Neural cell (in vitro differentiated cells): ENCODE results near the gene SLMAP. TPM values are rescaled to one million over a fixed set of nuclear protein-coding genes. Genes with fewer than 3 reads are reported as not detected.

ENCODE experiments used
- H2AFZ ChIP-seq: fragments of 200-600, 300-800 bp; sonication (generic), shearing (Covaris generic); 2 replicates; pipeline ENCODE4 v1.6.0; 2014; ENCODE audit warnings: low read depth, mild to moderate bottlenecking, antibody characterized with exemption, low read length, moderate library complexity
- H3F3A ChIP-seq: fragments of 200-600 bp; shearing (Covaris generic); 2 replicates; pipeline ENCODE4 v1.6.1; 2016; ENCODE audit warnings: mild to moderate bottlenecking, moderate library complexity, mixed read lengths, antibody characterized with exemption, low read length; ENCODE audit not compliant: insufficient read depth, poor library complexity, severe bottlenecking
- H3K27ac ChIP-seq: fragments of 200-600, 300-800 bp; sonication (generic), shearing (Covaris generic); 2 replicates; pipeline ENCODE4 v1.5.1; 2014; ENCODE audit warnings: mild to moderate bottlenecking, low read length, moderate library complexity
- H3K27me3 ChIP-seq: fragments of 300-800, 200-600 bp; sonication (generic), shearing (Covaris generic); 2 replicates; pipeline ENCODE4 v1.6.0; 2014; ENCODE audit warnings: mild to moderate bottlenecking, low read depth, low read length, moderate library complexity; ENCODE audit not compliant: insufficient read depth
- H3K36me3 ChIP-seq: fragments of 300-800, 200-600 bp; sonication (generic), shearing (Covaris generic); 2 replicates; pipeline ENCODE4 v1.5.1; 2014; ENCODE audit warnings: mild to moderate bottlenecking, antibody characterized with exemption, low read length, moderate library complexity; ENCODE audit not compliant: insufficient read depth
- H3K4me2 ChIP-seq: fragments of 300-800, 200-600 bp; sonication (generic), shearing (Covaris generic); 2 replicates; pipeline ENCODE4 v1.6.0; 2014; ENCODE audit warnings: mild to moderate bottlenecking, low read length
- H3K4me3 ChIP-seq: fragments of 300-800, 200-600 bp; sonication (generic), shearing (Covaris generic); 2 replicates; pipeline ENCODE4 v1.5.1; 2014; ENCODE audit warnings: mild to moderate bottlenecking, low read length, moderate library complexity
- H3K79me2 ChIP-seq: fragments of 200-600 bp; shearing (Covaris generic); replicated peaks from 2 replicates; pipeline ENCODE4 v1.6.0; 2014; ENCODE audit warnings: mild to moderate bottlenecking, low read length, moderate library complexity; ENCODE audit not compliant: insufficient read depth
- H3K9ac ChIP-seq: fragments of 300-800, 200-600 bp; sonication (generic), shearing (Covaris generic); 2 replicates; pipeline ENCODE4 v1.6.1; 2016; ENCODE audit warnings: mild to moderate bottlenecking, low read length, mixed read lengths
- H3K9me2 ChIP-seq: fragments of 200-600 bp; shearing (Covaris generic); 2 replicates; pipeline ENCODE4 v1.6.1; 2016; ENCODE audit warnings: mild to moderate bottlenecking, low read length, mixed read lengths; ENCODE audit not compliant: insufficient read depth
- H3K9me3 ChIP-seq: fragments of 200-600, 300-800 bp; sonication (generic), shearing (Covaris generic); 2 replicates; pipeline ENCODE4 v1.6.1; 2016; ENCODE audit warnings: mild to moderate bottlenecking, mixed run types, low read length, moderate library complexity, mixed read lengths
- H4K20me1 ChIP-seq: fragments of 200-600 bp; shearing (Covaris generic); 2 replicates; pipeline ENCODE4 v1.6.1; 2016; ENCODE audit warnings: mild to moderate bottlenecking, mixed run types; ENCODE audit not compliant: insufficient read depth
- CTCF ChIP-seq: fragments of 450-650 bp; IDR thresholded peaks from 2 replicates; pipeline ENCODE4 v1.5.1; 2014; ENCODE audit warnings: antibody characterized with exemption, mild to moderate bottlenecking, moderate library complexity; ENCODE audit not compliant: poor library complexity, severe bottlenecking
- EP300 ChIP-seq: fragments of 450-650 bp; conservative IDR thresholded peaks from 2 replicates; pipeline ENCODE4 v1.6.1; 2014; ENCODE audit warnings: antibody characterized with exemption, mild to moderate bottlenecking, moderate library complexity; ENCODE audit not compliant: poor library complexity, severe bottlenecking
- EZH2 ChIP-seq: fragments of 200-600, 300-800 bp; shearing (Covaris generic), sonication (generic); IDR thresholded peaks from 2 replicates; pipeline ENCODE4 v1.6.1; 2014; ENCODE audit warnings: antibody characterized with exemption, low read length, borderline replicate concordance, mild to moderate bottlenecking; ENCODE audit not compliant: insufficient read depth, poor library complexity, severe bottlenecking
- MXI1 ChIP-seq: fragments of 450-650 bp; conservative IDR thresholded peaks from 2 replicates; pipeline ENCODE4 v1.6.1; 2014; ENCODE audit warnings: antibody characterized with exemption, mild to moderate bottlenecking; ENCODE audit not compliant: poor library complexity, severe bottlenecking
- POLR2AphosphoS5 ChIP-seq: IDR thresholded peaks from 2 replicates; pipeline ENCODE4 v1.6.1; 2012
- RAD21 ChIP-seq: fragments of 450-650 bp; conservative IDR thresholded peaks from 2 replicates; pipeline ENCODE4 v1.6.1; 2014; ENCODE audit warnings: antibody characterized with exemption, mild to moderate bottlenecking, moderate library complexity
- REST ChIP-seq: IDR thresholded peaks from 2 replicates; pipeline ENCODE4 v1.6.1; 2012; ENCODE audit warnings: borderline replicate concordance
- SMC3 ChIP-seq: fragments of 450-650 bp; conservative IDR thresholded peaks from 2 replicates; pipeline ENCODE4 v1.6.1; 2014; ENCODE audit warnings: antibody characterized with exemption, mild to moderate bottlenecking, moderate library complexity; ENCODE audit not compliant: poor library complexity
- TAF1 ChIP-seq: IDR thresholded peaks from 2 replicates; pipeline ENCODE4 v1.6.1; 2012; ENCODE audit warnings: low read depth
- polyA plus RNA-seq: library from polyadenylated mRNA; depleted of rRNA; stranded (reverse); fragments of >200 nt; gene quantifications from 2 replicates; pipeline ENCODE4 v1.2.3, GENCODE V29; 2014

SLMAP gene
- polyA plus RNA-seq, 1 donor from 2014 or later = 42.1 TPM

- no peaks in the 10 kb centered on the region for H3K79me2 ChIP-seq
- H3K27me3 ChIP-seq = no peaks in the 10 kb centered on the region
- no peak overlapping the region for H3K4me3 ChIP-seq
- no peak overlapping the region for H2AFZ ChIP-seq
- no peaks in the 10 kb centered on the region for H4K20me1 ChIP-seq
- no peaks in the 10 kb centered on the region for H3K9me2 ChIP-seq
- H3K27ac ChIP-seq = no peak overlapping the region
- H3K9me3 ChIP-seq = no peaks in the 10 kb centered on the region
- H3K4me2 ChIP-seq = no peak overlapping the region
- TF ChIP-seq CTCF (no peak), MXI1 (no peak), REST (no peak), TAF1 (no peak), EP300 (no peak), RAD21 (no peak), POLR2AphosphoS5 (no peak), SMC3 (no peak), EZH2 (no peak)
- no peaks in the 10 kb centered on the region for H3F3A ChIP-seq
- H3K36me3 ChIP-seq = no peaks in the 10 kb centered on the region
- no peak overlapping the region for H3K9ac ChIP-seq
Measured at GRCh38 chr3:57948781-57949242, 192.7 kb downstream of the SLMAP start.

GRCh38 chr3:57949344-57949743 is 193.2 kb downstream of the SLMAP start:
- H3K27me3 ChIP-seq = no peaks in the 10 kb centered on the region
- no peaks in the 10 kb centered on the region for H3F3A ChIP-seq
- H2AFZ ChIP-seq = no peak overlapping the region
- H3K27ac ChIP-seq = no peak overlapping the region
- H3K9me2 ChIP-seq = no peaks in the 10 kb centered on the region
- no peaks in the 10 kb centered on the region for H3K79me2 ChIP-seq
- H3K4me3 ChIP-seq = no peak overlapping the region
- no peak overlapping the region for H3K4me2 ChIP-seq
- TF ChIP-seq TAF1 = no peak
- TF ChIP-seq MXI1 = no peak
- no peak for TF ChIP-seq EP300
- no peak for TF ChIP-seq RAD21
- no peak for TF ChIP-seq POLR2AphosphoS5
- TF ChIP-seq SMC3 = no peak
- TF ChIP-seq REST = no peak
- no peak for TF ChIP-seq EZH2
- no peak for TF ChIP-seq CTCF
- no peaks in the 10 kb centered on the region for H3K36me3 ChIP-seq
- H3K9me3 ChIP-seq = no peaks in the 10 kb centered on the region
- no peaks in the 10 kb centered on the region for H4K20me1 ChIP-seq
- no peak overlapping the region for H3K9ac ChIP-seq
